Stimulated activated memory B cell treated with anti-CD40 and anti-IgM and Interleukin-4, amounts not matched to agents 10 μg/mL and 1 μg/mL and 100 μg/mL, for 72 hours (primary cell): Measurements from ENCODE around the gene SLC48A1.
"Not testable (repeated sequence)": the region's sequence is repeated elsewhere in the genome, so short reads cannot be mapped to it uniquely, and the experiment has no call there.

Source experiments
- ATAC-seq: fragments of 150-1000 bp; cut with Tn5 transposase; 2 replicates; pipeline ENCODE4 v1.10.0; 2021
- H3K27ac Mint-ChIP-seq: one replicate; pipeline ENCODE4 v1.8.0; 2022; ENCODE audit warnings: mild to moderate bottlenecking, mixed read lengths
- H3K27me3 Mint-ChIP-seq: one replicate; pipeline ENCODE4 v1.8.0; 2022; ENCODE audit warnings: mixed read lengths
- H3K36me3 Mint-ChIP-seq: one replicate; pipeline ENCODE4 v1.8.0; 2022; ENCODE audit warnings: mixed read lengths
- H3K4me1 Mint-ChIP-seq: one replicate; pipeline ENCODE4 v1.8.0; 2022; ENCODE audit warnings: mixed read lengths
- H3K4me3 Mint-ChIP-seq: one replicate; pipeline ENCODE4 v1.8.0; 2022; ENCODE audit warnings: mild to moderate bottlenecking, moderate library complexity, mixed read lengths
- H3K9me3 Mint-ChIP-seq: one replicate; pipeline ENCODE4 v1.8.0; 2022; ENCODE audit warnings: mixed read lengths

Gene SLC48A1

GRCh38 chr12:47799357-47799955 is 26.4 kb downstream of the SLC48A1 start:
- no peaks in the 10 kb centered on the region for H3K27me3 Mint-ChIP-seq
- no peak overlapping the region for H3K4me3 Mint-ChIP-seq
- H3K9me3 Mint-ChIP-seq: no peaks in the 10 kb centered on the region
- H3K4me1 Mint-ChIP-seq: peaks cover 62% of the 10 kb centered on the region
- ATAC-seq: no peak
- peak overlapping the region; percentile 38 for H3K27ac Mint-ChIP-seq
- H3K36me3 Mint-ChIP-seq: peaks cover 30% of the 10 kb centered on the region

DNA sequence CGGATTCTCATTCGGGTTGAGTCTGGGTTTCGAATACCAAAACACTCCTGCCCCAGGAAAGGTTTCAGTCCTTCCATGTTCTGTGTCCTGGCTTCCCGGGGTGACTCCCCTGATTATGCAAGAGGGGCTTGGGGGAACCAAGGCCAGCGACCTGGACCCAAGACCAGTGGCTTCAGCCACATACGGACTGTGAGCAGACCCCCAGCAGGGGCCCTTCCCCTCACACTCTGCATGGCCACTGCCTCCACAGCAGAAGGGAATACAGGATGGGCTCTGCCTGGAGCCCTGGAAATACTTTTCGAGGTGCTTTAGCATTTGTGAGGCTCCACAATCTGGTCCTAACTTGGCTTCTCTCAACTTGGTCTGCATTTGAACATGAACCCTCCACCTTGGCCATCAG is 27.5 kb downstream of the SLC48A1 start:
- no peak for ATAC-seq
- Mint-ChIP-seq H3K4me3 (no peak overlapping the region), H3K4me1 (peaks cover 74% of the 10 kb centered on the region), H3K27me3 (no peaks in the 10 kb centered on the region), H3K27ac (peak overlapping the region; percentile 97), H3K36me3 (peaks cover 29% of the 10 kb centered on the region), H3K9me3 (no peaks in the 10 kb centered on the region)

GRCh38 chr12:47801170-47801903 is 28.3 kb downstream of the SLC48A1 start:
- no peaks in the 10 kb centered on the region for H3K27me3 Mint-ChIP-seq
- H3K9me3 Mint-ChIP-seq: no peaks in the 10 kb centered on the region
- no peak overlapping the region for H3K4me3 Mint-ChIP-seq
- H3K4me1 Mint-ChIP-seq: peaks cover 81% of the 10 kb centered on the region
- no peak for ATAC-seq
- H3K36me3 Mint-ChIP-seq: peaks cover 26% of the 10 kb centered on the region
- peak overlapping the region; percentile 97 for H3K27ac Mint-ChIP-seq

DNA sequence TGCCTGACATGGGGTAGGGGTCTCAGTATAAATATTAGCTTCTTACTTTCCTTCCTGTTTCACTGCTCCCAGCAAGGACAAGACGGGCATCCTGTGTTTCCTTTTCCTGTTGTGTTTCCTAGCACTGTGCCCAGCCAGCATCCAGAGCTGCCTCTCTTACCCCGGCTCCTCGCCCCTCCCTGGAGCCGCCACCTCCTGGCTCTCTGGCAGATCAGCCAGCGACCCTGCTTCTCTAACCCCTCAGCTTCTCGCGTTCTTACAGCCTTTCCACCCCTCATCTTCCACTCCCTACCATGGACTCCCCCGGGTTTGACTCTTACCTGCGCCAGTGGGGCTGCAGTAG is 28.8 kb downstream of the SLC48A1 start:
- Mint-ChIP-seq H3K36me3 (peaks cover 27% of the 10 kb centered on the region), H3K4me3 (no peak overlapping the region), H3K9me3 (no peaks in the 10 kb centered on the region), H3K4me1 (peaks cover 86% of the 10 kb centered on the region), H3K27ac (peak overlapping the region; percentile 97), H3K27me3 (no peaks in the 10 kb centered on the region)
- no peak for ATAC-seq

GRCh38 chr12:47802312-47802711 is 29.3 kb downstream of the SLC48A1 start:
- Mint-ChIP-seq H3K4me1 (peaks cover 89% of the 10 kb centered on the region), H3K9me3 (no peaks in the 10 kb centered on the region), H3K27me3 (no peaks in the 10 kb centered on the region), H3K4me3 (no peak overlapping the region), H3K36me3 (peaks cover 27% of the 10 kb centered on the region), H3K27ac (peak overlapping the region; percentile 97)
- no peak for ATAC-seq

DNA sequence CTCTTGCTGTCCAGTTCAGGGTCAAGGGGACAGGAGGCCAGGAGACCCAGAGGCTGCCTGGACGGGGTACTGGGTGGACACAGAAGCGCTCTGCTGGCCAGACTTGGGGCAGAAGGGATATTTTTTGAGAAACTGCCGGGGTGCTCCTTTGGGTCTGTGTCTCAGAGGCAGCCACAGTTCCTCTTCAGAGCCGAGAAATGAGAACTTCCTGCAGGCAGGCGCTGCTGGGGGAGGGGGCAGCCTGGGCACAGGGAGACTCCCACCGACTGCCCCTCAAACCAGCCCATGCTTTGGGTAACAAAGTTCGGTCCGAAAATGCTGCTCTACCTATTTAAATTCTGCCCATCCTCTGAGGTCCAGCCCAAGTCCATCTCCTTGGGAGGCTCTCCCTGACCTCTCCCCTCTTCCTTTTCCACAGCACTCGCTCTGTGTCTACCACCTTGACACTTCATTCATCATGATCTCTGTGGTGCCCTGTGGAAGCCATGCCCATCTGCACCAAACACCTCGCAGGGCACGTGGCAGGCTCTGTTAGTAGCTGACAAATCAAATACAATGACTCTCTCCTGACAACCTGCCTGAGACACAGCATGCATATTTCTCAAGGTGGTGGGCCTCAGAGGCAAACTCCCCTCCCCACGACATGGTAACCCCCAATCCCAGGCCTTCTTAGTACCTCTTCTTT is 30.3 kb downstream of the SLC48A1 start:
- Mint-ChIP-seq H3K27ac (peak overlapping the region; percentile 97), H3K4me1 (peaks cover 89% of the 10 kb centered on the region), H3K27me3 (no peaks in the 10 kb centered on the region), H3K9me3 (no peaks in the 10 kb centered on the region), H3K4me3 (peak overlapping the region; percentile 27), H3K36me3 (peaks cover 21% of the 10 kb centered on the region)
- ATAC-seq: no peak

- no peaks in the 10 kb centered on the region for H3K9me3 Mint-ChIP-seq
- no peak for ATAC-seq
- no peaks in the 10 kb centered on the region for H3K27me3 Mint-ChIP-seq
- peaks cover 21% of the 10 kb centered on the region for H3K36me3 Mint-ChIP-seq
- H3K4me1 Mint-ChIP-seq: peaks cover 94% of the 10 kb centered on the region
- H3K4me3 Mint-ChIP-seq: no peak overlapping the region
- peak overlapping the region; percentile 97 for H3K27ac Mint-ChIP-seq
Measured at GRCh38 chr12:47804171-47804570, 31.1 kb downstream of the SLC48A1 start.

DNA sequence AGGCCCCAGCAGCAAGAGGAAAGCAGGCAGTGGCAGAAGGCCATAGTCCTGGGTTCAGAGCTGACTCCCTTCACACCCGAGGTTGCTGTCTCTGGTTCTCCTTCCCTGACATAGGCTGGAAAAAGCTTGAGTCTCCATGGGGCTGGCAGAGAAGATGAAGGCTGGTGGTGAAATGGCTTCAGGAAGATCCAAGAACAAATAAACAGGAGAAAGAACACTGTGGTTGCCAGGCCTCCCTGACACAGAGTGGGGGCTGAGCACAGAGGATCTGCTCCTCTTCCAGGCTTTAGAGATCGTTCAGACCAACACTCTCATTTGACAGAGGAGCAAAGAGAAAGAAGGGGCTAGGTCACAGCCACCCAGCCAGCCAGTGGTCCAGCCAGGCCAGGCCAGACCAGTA is 32.4 kb downstream of the SLC48A1 start:
- Mint-ChIP-seq H3K4me3 (no peak overlapping the region), H3K4me1 (peaks cover 99% of the 10 kb centered on the region), H3K9me3 (no peaks in the 10 kb centered on the region), H3K27me3 (no peaks in the 10 kb centered on the region), H3K36me3 (peaks cover 21% of the 10 kb centered on the region), H3K27ac (peak overlapping the region; percentile 97)
- ATAC-seq: no peak

DNA sequence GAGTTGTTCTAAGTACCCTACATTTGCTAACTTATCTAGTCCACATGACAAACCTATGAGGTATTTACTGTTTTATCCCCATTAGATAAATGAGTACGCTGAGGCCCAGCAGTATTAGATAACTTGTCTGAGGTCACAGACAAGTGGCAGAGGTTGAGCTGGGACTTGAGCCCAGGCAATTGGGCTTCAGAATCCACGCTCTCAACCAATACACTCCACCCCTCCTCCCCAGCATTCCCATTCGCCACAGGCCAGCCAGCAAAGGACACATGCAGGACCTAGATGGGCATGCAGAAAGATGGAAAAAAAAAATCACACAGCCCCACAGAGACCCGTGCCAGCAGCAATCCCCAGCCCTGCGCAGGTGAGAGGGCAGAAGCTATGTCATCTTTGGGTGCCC is 34.3 kb downstream of the SLC48A1 start:
- Mint-ChIP-seq H3K27ac (peak overlapping the region; percentile 97), H3K36me3 (peaks cover 15% of the 10 kb centered on the region), H3K4me3 (peak overlapping the region; percentile 64), H3K9me3 (no peaks in the 10 kb centered on the region), H3K27me3 (no peaks in the 10 kb centered on the region), H3K4me1 (peaks cover 99% of the 10 kb centered on the region)
- no peak for ATAC-seq

GRCh38 chr12:47808050-47808449 is 35.0 kb downstream of the SLC48A1 start:
- peaks cover 15% of the 10 kb centered on the region for H3K36me3 Mint-ChIP-seq
- peak overlapping the region; percentile 97 for H3K27ac Mint-ChIP-seq
- ATAC-seq: peak; percentile 66

DNA sequence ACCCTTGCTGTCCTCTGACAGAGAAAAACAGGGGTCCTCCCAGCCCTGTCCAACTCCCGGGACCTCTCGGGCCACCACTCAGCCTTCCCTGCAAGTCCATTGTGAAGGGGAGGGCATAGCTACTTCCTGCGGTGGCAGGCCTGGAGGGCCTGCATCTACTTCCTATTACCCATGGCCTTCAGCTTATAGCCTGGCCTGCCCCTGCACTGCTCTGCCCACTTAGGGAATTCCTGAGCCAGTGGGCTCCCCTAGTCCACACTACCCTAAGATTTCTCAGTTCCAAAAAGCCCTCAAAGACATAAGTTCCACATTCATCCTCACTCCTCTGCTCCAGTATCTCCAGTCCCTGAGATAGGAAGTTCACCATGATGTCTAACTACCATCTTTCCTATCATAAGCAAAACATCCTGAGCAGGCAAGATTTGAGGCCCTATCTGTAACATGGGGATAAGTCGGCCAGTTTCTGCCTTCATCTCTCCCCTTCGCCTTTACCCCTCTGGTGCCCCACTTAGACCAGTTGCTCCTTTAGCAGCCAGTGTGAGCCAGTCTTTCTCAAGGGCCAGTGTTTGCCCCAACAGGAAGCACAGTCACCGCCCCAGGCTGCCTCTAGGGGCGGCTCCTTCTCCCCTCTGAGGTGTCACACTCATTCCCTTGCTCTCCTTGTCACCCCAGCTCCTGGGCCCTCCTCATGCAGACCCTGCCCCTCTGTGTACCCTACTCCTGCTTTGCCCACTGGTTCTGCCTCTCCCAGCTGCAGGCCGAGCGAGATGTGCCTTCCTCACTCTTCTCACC is 35.7 kb downstream of the SLC48A1 start:
- Mint-ChIP-seq H3K27ac (peak overlapping the region; percentile 97), H3K4me3 (peak overlapping the region; percentile 64), H3K36me3 (peaks cover 15% of the 10 kb centered on the region), H3K4me1 (peaks cover 98% of the 10 kb centered on the region), H3K9me3 (no peaks in the 10 kb centered on the region), H3K27me3 (no peaks in the 10 kb centered on the region)
- ATAC-seq: no peak

More at GRCh38 chr12:47808050-47808449, 35.0 kb downstream of the SLC48A1 start:
- Mint-ChIP-seq H3K4me3 (peak overlapping the region; percentile 64), H3K27me3 (no peaks in the 10 kb centered on the region), H3K4me1 (peaks cover 98% of the 10 kb centered on the region), H3K9me3 (no peaks in the 10 kb centered on the region)

DNA sequence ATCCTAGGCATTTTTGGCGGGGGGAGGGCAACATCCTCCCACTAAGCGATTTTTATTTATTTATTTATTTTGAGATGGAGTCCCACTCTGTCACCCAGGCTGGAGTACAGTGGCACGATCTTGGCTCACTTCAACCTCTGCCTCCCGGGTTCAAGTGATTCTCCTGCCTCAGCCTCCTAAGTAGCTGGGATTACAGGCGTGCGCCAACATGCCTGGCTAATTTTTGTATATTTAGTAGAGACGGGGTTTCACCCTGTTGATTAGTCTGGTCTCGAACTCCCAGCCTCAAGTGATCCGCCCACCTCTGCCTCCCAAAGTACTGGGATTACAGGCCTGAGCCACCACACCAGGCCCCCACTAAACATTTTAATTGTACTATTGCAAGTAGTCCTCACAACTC is 36.5 kb downstream of the SLC48A1 start:
- peak overlapping the region; percentile 97 for H3K27ac Mint-ChIP-seq
- not testable (repeated sequence) for H3K27me3 Mint-ChIP-seq, H3K9me3 Mint-ChIP-seq, ATAC-seq, H3K4me3 Mint-ChIP-seq
- H3K4me1 Mint-ChIP-seq: peaks cover 98% of the 10 kb centered on the region
- peaks cover 18% of the 10 kb centered on the region for H3K36me3 Mint-ChIP-seq

DNA sequence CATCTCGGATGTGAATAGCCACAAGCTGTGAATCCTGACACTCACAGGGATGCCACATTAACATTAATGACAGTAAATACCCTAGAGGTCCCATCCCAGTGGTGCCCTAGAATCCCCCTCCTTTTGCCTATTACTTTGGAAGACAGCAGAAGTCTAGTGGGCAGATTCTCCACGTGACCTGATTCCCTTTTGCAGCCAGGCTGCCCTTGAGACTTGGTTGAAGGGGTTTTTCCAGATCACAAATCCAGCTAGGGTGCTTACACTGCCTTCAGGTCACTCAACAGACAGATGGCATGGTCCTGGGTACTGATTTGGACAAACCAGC is 38.0 kb downstream of the SLC48A1 start:
- H3K4me1 Mint-ChIP-seq: peaks cover 97% of the 10 kb centered on the region
- H3K9me3 Mint-ChIP-seq: no peaks in the 10 kb centered on the region
- H3K4me3 Mint-ChIP-seq: peak overlapping the region; percentile 80
- peaks cover 15% of the 10 kb centered on the region for H3K36me3 Mint-ChIP-seq
- no peak for ATAC-seq
- H3K27ac Mint-ChIP-seq: peak overlapping the region; percentile 97
- no peaks in the 10 kb centered on the region for H3K27me3 Mint-ChIP-seq

DNA sequence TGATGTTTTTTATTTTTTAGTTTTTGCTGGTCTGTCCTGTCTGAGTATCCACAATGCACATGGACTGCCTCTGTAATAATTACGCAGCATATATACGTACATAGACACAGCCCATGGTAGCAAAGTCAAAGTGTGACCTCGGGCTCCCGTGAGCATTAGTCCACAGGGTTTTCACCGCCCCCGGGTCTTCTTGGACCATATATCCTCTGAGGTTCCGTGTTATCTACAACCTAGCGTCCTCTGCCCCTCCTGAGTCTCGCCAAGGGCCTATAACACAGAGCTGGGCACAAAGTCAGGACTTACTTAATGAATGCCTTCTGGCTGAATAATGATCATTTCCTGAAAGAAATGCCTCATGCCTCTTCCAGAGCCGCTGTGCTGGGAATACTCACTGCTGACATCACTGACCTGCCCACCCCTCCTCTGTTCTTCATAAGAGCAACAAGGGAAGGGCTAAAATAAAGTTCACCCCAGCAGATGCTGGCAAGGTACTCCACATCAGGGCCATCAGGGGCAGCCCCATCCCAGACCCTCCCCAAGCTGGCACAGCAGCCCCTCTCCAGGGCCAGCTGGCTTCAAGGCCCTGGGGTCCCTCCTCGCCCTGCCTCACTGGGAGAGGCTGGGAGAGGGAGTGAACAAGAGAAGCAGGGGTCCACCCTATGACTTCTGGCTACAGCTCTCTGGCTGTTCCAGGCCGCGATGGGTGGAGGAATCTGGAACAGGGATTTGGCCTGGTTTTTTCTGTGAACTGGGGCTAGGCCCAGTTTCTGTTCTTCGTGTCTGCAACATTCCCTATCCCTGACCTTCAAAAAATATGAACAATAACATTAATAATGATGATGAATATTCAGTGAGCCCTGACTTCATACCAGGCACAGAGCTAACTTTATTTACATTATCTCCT is 38.8 kb downstream of the SLC48A1 start:
- no peaks in the 10 kb centered on the region for H3K9me3 Mint-ChIP-seq
- ATAC-seq: peak; percentile 14
- H3K27ac Mint-ChIP-seq: peak overlapping the region; percentile 97
- no peaks in the 10 kb centered on the region for H3K27me3 Mint-ChIP-seq
- peaks cover 98% of the 10 kb centered on the region for H3K4me1 Mint-ChIP-seq
- H3K4me3 Mint-ChIP-seq: peak overlapping the region; percentile 80
- H3K36me3 Mint-ChIP-seq: peaks cover 15% of the 10 kb centered on the region
